Measurements from ENCODE around the gene GPATCH8.

- TF ChIP-seq EZH2 (IDR thresholded peaks at IDR 0.05; ENCODE audit: borderline replicate concordance, insufficient read depth, low read length, poor library complexity, severe bottlenecking) (no peak), POLR2AphosphoS5 (IDR thresholded peaks at IDR 0.05) (peak; percentile 87)
Measured at GRCh38 chr17:44503147-44504029, at the start of gene GPATCH8.

Data from neural cell (in vitro differentiated cells).